ENCODE data around the gene BPGM.

GRCh38 chr7:134643131-134643530 is 3.5 kb upstream of the BPGM start:
- TF ChIP-seq EZH2 (IDR thresholded peaks at IDR 0.05) (no peak), EZH2phosphoT487 (IDR thresholded peaks at IDR 0.05) (no peak)
- TF ChIP-seq, protein P1, sequence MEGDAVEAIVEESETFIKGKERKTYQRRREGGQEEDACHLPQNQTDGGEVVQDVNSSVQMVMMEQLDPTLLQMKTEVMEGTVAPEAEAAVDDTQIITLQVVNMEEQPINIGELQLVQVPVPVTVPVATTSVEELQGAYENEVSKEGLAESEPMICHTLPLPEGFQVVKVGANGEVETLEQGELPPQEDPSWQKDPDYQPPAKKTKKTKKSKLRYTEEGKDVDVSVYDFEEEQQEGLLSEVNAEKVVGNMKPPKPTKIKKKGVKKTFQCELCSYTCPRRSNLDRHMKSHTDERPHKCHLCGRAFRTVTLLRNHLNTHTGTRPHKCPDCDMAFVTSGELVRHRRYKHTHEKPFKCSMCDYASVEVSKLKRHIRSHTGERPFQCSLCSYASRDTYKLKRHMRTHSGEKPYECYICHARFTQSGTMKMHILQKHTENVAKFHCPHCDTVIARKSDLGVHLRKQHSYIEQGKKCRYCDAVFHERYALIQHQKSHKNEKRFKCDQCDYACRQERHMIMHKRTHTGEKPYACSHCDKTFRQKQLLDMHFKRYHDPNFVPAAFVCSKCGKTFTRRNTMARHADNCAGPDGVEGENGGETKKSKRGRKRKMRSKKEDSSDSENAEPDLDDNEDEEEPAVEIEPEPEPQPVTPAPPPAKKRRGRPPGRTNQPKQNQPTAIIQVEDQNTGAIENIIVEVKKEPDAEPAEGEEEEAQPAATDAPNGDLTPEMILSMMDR (IDR thresholded peaks at IDR 0.05), result no peak
